DOHH2 (cell line): ENCODE data around the gene ADCY1.

Source experiments
- H3F3A ChIP-seq: fragments of 200-600 bp; sonication (generic), shearing (Covaris generic); 2 replicates; pipeline ENCODE4 v1.6.0; 2016; ENCODE audit warnings: antibody characterized with exemption, mild to moderate bottlenecking; ENCODE audit not compliant: control insufficient read depth, insufficient read depth
- H3K27ac ChIP-seq: fragments of 200-600 bp; sonication (generic); 2 replicates; pipeline ENCODE4 v1.5.1; 2014; ENCODE audit warnings: low read depth, mild to moderate bottlenecking, low read length, moderate library complexity
- H3K27me3 ChIP-seq: fragments of 200-600 bp; sonication (generic); 2 replicates; pipeline ENCODE4 v1.6.1; 2014; ENCODE audit warnings: mild to moderate bottlenecking, low read length, mixed read lengths; ENCODE audit not compliant: control insufficient read depth
- H3K36me3 ChIP-seq: fragments of 200-600 bp; sonication (generic); 2 replicates; pipeline ENCODE4 v1.6.1; 2014; ENCODE audit warnings: mild to moderate bottlenecking, low read length, moderate library complexity, mixed read lengths; ENCODE audit not compliant: control insufficient read depth
- H3K4me1 ChIP-seq: fragments of 200-600 bp; sonication (generic); 2 replicates; pipeline ENCODE4 v1.6.1; 2014; ENCODE audit warnings: mild to moderate bottlenecking, low read length, mixed read lengths; ENCODE audit not compliant: control insufficient read depth
- H3K4me2 ChIP-seq: fragments of 200-600 bp; sonication (generic); 2 replicates; pipeline ENCODE4 v1.6.0; 2014; ENCODE audit warnings: mild to moderate bottlenecking, low read length, moderate library complexity
- H3K4me3 ChIP-seq: fragments of 200-600 bp; sonication (generic); 2 replicates; pipeline ENCODE4 v1.5.1; 2014; ENCODE audit warnings: mild to moderate bottlenecking, low read length, mixed read lengths
- H3K79me2 ChIP-seq: fragments of 200-600 bp; sonication (generic); 2 replicates; pipeline ENCODE4 v1.6.1; 2014; ENCODE audit warnings: mild to moderate bottlenecking, low read length, mixed read lengths; ENCODE audit not compliant: control insufficient read depth
- H3K9me2 ChIP-seq: fragments of 200-600 bp; sonication (generic); replicated peaks from 2 replicates; pipeline ENCODE4 v1.6.1; 2014; ENCODE audit warnings: mild to moderate bottlenecking, low read length, mixed read lengths; ENCODE audit not compliant: control insufficient read depth
- H3K9me3 ChIP-seq: fragments of 200-600 bp; sonication (generic); 2 replicates; pipeline ENCODE4 v1.6.1; 2014; ENCODE audit warnings: antibody characterized with exemption, low read length, mixed read lengths; ENCODE audit not compliant: control insufficient read depth, insufficient read depth
- H4K20me1 ChIP-seq: fragments of 200-600 bp; sonication (generic); 2 replicates; pipeline ENCODE4 v1.6.0; 2014; ENCODE audit warnings: low read depth, mild to moderate bottlenecking, antibody characterized with exemption, low read length, moderate library complexity; ENCODE audit not compliant: control insufficient read depth, insufficient read depth
- CTCF ChIP-seq: fragments of 200-600 bp; sonication (generic); IDR thresholded peaks from one replicate; pipeline ENCODE4 v1.5.1; 2014; ENCODE audit warnings: antibody characterized with exemption, mild to moderate bottlenecking, low read depth, low read length; ENCODE audit not compliant: poor library complexity, severe bottlenecking
- EZH2phosphoT487 ChIP-seq: fragments of 200-600 bp; sonication (generic); IDR thresholded peaks from 2 replicates; pipeline ENCODE4 v1.6.1; 2017; ENCODE audit warnings: borderline replicate concordance, mild to moderate bottlenecking, antibody characterized with exemption, low read length, moderate library complexity, mixed read lengths

Gene ADCY1

DNA sequence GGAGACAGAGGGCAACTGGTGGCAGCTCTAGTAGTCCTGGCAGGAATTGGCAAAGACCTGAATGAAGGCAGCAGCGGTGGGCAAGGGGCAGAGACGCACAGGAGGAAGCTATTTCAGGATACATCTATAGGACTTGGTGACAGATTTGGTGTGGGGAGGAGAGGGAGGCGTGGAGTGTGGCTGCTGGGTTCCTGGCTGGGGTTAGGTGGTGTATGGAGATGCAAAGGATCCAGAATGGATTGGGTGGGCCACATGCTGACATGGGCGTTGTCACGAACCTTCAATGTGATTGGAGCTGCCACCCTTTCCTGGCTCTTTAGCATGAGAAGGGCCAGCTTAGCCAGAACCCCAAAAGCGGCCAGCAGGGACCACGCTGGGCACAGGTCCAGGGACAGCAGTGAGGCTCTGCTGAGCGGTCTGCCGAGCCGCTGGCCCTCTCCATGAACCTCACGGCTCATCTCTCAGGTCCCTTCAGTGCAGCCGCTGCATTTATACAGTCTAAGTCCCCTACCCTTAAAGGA, 10.2 kb upstream of the ADCY1 start:
- Histone ChIP-seq H3K27ac (no peak overlapping the region), H3K4me3 (no peak overlapping the region), H3F3A (no peaks in the 10 kb centered on the region), H4K20me1 (no peaks in the 10 kb centered on the region), H3K9me2 (no peaks in the 10 kb centered on the region), H3K27me3 (no peaks in the 10 kb centered on the region), H3K9me3 (0 out of 2 replicates have a peak, but pooled peaks cover 1% of the 10 kb centered on the region), H3K36me3 (no peaks in the 10 kb centered on the region), H3K79me2 (no peaks in the 10 kb centered on the region), H3K4me1 (no peaks in the 10 kb centered on the region), H3K4me2 (no peak overlapping the region)
- no peak for TF ChIP-seq EZH2phosphoT487
- TF ChIP-seq CTCF: no peak

DNA sequence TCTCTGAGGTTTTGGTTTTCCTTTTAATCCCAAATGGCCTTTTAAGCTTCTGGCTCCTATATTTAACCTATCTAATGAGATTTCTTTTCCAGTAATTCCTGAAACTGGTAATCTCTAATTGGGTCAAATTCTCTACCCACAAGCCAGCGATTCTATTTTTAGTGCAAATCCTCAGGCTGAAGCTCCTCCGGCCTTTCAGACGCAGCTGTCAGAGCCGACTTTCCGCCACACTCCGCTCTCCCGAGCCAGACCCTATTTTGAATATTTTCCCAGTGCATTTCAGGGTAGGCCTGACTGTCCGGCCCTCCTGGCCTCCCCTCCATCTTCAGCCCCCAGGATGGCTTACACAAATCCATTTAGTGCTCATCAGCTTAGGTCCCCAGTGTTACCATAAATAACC, 9.7 kb upstream of the ADCY1 start:
- TF ChIP-seq EZH2phosphoT487 (no peak), CTCF (no peak)

GRCh38 chr7:45564886-45565455, 9.2 kb upstream of the ADCY1 start:
- no peaks in the 10 kb centered on the region for H3F3A ChIP-seq
- H3K27ac ChIP-seq: no peak overlapping the region
- no peaks in the 10 kb centered on the region for H3K36me3 ChIP-seq
- H3K4me1 ChIP-seq: no peaks in the 10 kb centered on the region
- no peaks in the 10 kb centered on the region for H3K9me2 ChIP-seq
- no peak overlapping the region for H3K4me2 ChIP-seq
- no peaks in the 10 kb centered on the region for H3K79me2 ChIP-seq
- no peaks in the 10 kb centered on the region for H4K20me1 ChIP-seq
- H3K4me3 ChIP-seq: no peak overlapping the region
- no peaks in the 10 kb centered on the region for H3K27me3 ChIP-seq
- H3K9me3 ChIP-seq: no peaks in the 10 kb centered on the region
- TF ChIP-seq EZH2phosphoT487 (no peak), CTCF (no peak)

More for the DNA sequence above, 9.7 kb upstream of the ADCY1 start:
- no peak overlapping the region for H3K4me3 ChIP-seq
- H3K4me1 ChIP-seq: no peaks in the 10 kb centered on the region
- no peaks in the 10 kb centered on the region for H3K79me2 ChIP-seq
- no peaks in the 10 kb centered on the region for H4K20me1 ChIP-seq
- no peaks in the 10 kb centered on the region for H3F3A ChIP-seq
- H3K9me2 ChIP-seq: no peaks in the 10 kb centered on the region
- no peak overlapping the region for H3K4me2 ChIP-seq
- H3K36me3 ChIP-seq: no peaks in the 10 kb centered on the region
- H3K27ac ChIP-seq: no peak overlapping the region
- no peaks in the 10 kb centered on the region for H3K9me3 ChIP-seq
- no peaks in the 10 kb centered on the region for H3K27me3 ChIP-seq
